Measurements from ENCODE around the gene PRPF40B. TPM values are rescaled to one million over a fixed set of nuclear protein-coding genes. Genes with fewer than 3 reads are reported as not detected.

Gene PRPF40B
- total RNA-seq, 1 experiment from 2014 or later, result 33.3 TPM

DNA sequence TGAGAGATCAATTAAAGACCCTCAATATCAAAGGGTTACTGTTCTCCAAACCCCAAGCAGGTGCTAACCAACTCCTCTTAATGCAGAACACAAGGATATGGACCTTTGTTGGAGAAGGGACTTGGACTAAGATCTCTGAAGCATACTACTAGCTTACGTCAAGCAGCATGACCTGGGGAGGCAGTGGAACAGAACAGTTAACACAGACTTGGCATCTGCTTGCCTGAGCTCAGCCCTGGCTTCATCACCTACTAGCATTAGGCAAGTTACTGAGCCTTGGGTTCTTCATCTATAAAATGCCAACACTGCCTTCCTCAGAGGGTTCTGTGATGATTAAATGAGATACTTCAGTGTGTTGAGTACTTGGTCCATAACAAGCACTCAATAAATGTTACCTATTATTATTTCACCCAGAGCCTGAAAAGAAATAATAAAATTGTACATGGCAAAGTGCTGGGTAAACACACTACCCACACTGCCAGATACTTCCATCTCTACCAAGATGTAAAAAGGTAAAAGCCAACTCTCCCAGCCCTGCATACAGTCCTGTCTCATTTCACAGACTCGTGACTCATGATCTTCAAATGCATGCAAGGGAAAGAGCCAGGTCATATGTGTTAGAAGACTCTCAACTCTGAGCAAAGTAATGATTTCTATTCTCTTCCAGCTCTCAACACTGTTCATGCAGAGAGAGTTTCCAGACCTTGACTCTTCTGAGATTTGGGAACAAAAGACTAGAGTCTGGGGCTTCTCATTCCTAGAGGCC, 44.1 kb downstream of the PRPF40B start:
- TF ChIP-seq, protein P1, sequence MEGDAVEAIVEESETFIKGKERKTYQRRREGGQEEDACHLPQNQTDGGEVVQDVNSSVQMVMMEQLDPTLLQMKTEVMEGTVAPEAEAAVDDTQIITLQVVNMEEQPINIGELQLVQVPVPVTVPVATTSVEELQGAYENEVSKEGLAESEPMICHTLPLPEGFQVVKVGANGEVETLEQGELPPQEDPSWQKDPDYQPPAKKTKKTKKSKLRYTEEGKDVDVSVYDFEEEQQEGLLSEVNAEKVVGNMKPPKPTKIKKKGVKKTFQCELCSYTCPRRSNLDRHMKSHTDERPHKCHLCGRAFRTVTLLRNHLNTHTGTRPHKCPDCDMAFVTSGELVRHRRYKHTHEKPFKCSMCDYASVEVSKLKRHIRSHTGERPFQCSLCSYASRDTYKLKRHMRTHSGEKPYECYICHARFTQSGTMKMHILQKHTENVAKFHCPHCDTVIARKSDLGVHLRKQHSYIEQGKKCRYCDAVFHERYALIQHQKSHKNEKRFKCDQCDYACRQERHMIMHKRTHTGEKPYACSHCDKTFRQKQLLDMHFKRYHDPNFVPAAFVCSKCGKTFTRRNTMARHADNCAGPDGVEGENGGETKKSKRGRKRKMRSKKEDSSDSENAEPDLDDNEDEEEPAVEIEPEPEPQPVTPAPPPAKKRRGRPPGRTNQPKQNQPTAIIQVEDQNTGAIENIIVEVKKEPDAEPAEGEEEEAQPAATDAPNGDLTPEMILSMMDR (IDR thresholded peaks at IDR 0.05; ENCODE audit: insufficient read depth in 1 of 2, low read depth in 1 of 2, low read length in 1 of 2, severe bottlenecking in 1 of 2, unreplicated experiment in 1 of 2), result no peak
- Mint-ChIP-seq H3K27ac (ENCODE audit: unreplicated experiment) (no peak overlapping the region), H3K4me1 (ENCODE audit: low read depth, unreplicated experiment) (peaks cover 7% of the 10 kb centered on the region), H3K27me3 (ENCODE audit: insufficient read depth, unreplicated experiment) (no peaks in the 10 kb centered on the region), H3K36me3 (ENCODE audit: insufficient read depth, unreplicated experiment) (peaks cover 5% of the 10 kb centered on the region), H3K9me3 (ENCODE audit: unreplicated experiment) (no peaks in the 10 kb centered on the region), H3K4me3 (ENCODE audit: unreplicated experiment) (no peak overlapping the region)
- DNase-seq, result no peak
- no peaks in the 10 kb centered on the region; the same call in 1 of the 2 replicates for H3K36me3 ChIP-seq (ENCODE audit: control insufficient read depth, insufficient read depth, low read length)
- BruUV-seq (replicated peaks), result no TSS peak
- intact Hi-C loops (cut with micrococcal nuclease; ENCODE audit: unreplicated experiment), result no loop called here
- ChIA-PET CTCF (no interaction called here), POLR2A (no interaction called here)
- no peaks in the 10 kb centered on the region for H3K4me1 ChIP-seq
- no peak overlapping the region for H3K4me3 ChIP-seq (ENCODE audit: low read depth, low read length)
- no peaks in the 10 kb centered on the region; the same call in 1 of the 2 replicates for H3K27me3 ChIP-seq (replicated peaks; ENCODE audit: control insufficient read depth, insufficient read depth, low read length)
- no peaks in the 10 kb centered on the region for H3K9me3 ChIP-seq

DNA sequence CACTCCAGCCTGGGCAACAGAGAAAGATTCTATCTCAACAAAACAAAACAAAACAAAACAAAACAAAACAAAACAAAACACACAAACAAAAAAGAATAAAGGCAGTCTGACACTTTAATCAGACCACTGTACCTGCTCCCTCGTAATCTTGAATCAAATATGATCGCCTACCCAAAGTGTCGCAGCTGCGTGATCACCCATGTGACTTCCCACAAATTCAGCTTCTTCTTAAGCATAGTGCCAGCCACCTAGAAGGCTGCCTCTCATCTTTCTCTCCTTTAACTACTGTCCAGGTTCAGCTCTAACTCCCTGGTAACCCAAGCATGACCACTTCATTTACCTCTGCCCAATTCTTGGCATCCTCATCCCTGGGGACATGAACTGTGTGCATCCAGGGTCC, 46.4 kb downstream of the PRPF40B start:
- Mint-ChIP-seq H3K4me1 (ENCODE audit: low read depth, unreplicated experiment) (peaks cover 5% of the 10 kb centered on the region), H3K4me3 (ENCODE audit: unreplicated experiment) (no peak overlapping the region), H3K9me3 (ENCODE audit: unreplicated experiment) (no peaks in the 10 kb centered on the region), H3K27ac (ENCODE audit: unreplicated experiment) (no peak overlapping the region), H3K27me3 (ENCODE audit: insufficient read depth, unreplicated experiment) (no peaks in the 10 kb centered on the region), H3K36me3 (ENCODE audit: insufficient read depth, unreplicated experiment) (no peaks in the 10 kb centered on the region)
- POLR2A ChIA-PET, result no interaction called here
- TF ChIP-seq, protein P1 (IDR thresholded peaks at IDR 0.05; ENCODE audit: insufficient read depth in 1 of 2, low read depth in 1 of 2, low read length in 1 of 2, severe bottlenecking in 1 of 2, unreplicated experiment in 1 of 2), result no peak
- BruUV-seq (replicated peaks), result no TSS peak
- Histone ChIP-seq H3K27me3 (replicated peaks; ENCODE audit: control insufficient read depth, insufficient read depth, low read length) (no peaks in the 10 kb centered on the region), H3K4me1 (no peaks in the 10 kb centered on the region), H3K36me3 (ENCODE audit: control insufficient read depth, insufficient read depth, low read length) (no peaks in the 10 kb centered on the region; the same call in 1 of the 2 replicates), H3K9me3 (no peaks in the 10 kb centered on the region), H3K4me3 (ENCODE audit: low read depth, low read length) (no peak overlapping the region)
- CTCF ChIA-PET, result interaction anchor here (0.6 kb wide), 1 partner anchor 173 kb away, joined by 3 read pairs; the partner anchor contains the start of gene BCDIN3D
- intact Hi-C loops (cut with micrococcal nuclease; ENCODE audit: unreplicated experiment), result no loop called here
- DNase-seq, result no peak

DNA sequence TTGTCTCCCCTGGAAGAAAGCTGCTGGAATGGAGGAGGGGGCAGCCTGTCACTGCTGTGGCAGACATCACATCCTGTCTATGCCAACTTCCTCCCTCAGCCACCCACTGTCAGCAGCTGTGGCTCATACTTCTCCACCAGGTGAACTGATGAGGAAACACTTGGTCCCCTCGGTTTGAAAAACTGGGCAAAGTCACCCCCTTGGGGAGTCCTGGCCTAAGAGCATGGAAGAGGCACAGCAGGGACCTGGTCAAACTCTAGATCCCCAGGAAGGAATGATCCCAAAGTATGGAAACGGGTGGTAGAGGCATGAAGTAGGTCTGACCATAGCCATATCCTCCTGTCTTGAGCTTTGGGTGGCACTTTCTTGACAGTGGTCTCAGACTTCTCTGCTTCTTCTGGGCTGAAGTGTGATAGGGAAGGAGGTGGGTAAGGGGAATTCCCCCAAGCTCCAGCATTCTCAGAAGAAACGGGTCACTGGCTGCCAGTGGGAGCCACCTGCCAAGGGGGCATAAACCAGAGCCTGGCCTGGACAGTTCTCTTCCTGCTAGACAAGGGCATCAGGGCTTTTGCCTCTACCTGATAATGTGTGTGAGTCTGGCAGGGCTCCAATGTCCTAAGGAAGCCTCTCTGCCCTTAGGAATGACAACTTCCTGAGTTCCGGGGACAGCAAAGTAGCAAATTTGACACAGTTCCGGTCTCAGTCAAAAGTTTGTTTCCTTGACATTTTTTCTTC, 47.8 kb downstream of the PRPF40B start:
- CTCF ChIA-PET, result interaction anchor here (0.6 kb wide), 1 partner anchor 143 kb away, joined by 4 read pairs; no protein-coding TSS in a partner anchor
- Mint-ChIP-seq H3K36me3 (ENCODE audit: insufficient read depth, unreplicated experiment) (no peaks in the 10 kb centered on the region), H3K9me3 (ENCODE audit: unreplicated experiment) (no peaks in the 10 kb centered on the region), H3K27me3 (ENCODE audit: insufficient read depth, unreplicated experiment) (no peaks in the 10 kb centered on the region), H3K4me1 (ENCODE audit: low read depth, unreplicated experiment) (no peaks in the 10 kb centered on the region), H3K4me3 (ENCODE audit: unreplicated experiment) (no peak overlapping the region), H3K27ac (ENCODE audit: unreplicated experiment) (no peak overlapping the region)
- Histone ChIP-seq H3K4me1 (no peaks in the 10 kb centered on the region), H3K4me3 (ENCODE audit: low read depth, low read length) (no peak overlapping the region), H3K9me3 (no peaks in the 10 kb centered on the region), H3K27me3 (replicated peaks; ENCODE audit: control insufficient read depth, insufficient read depth, low read length) (no peaks in the 10 kb centered on the region), H3K36me3 (ENCODE audit: control insufficient read depth, insufficient read depth, low read length) (no peaks in the 10 kb centered on the region)
- intact Hi-C loops (cut with micrococcal nuclease; ENCODE audit: unreplicated experiment), result no loop called here
- POLR2A ChIA-PET, result no interaction called here
- BruUV-seq (replicated peaks), result no TSS peak
- DNase-seq, result no peak
- TF ChIP-seq, protein P1 (IDR thresholded peaks at IDR 0.05; ENCODE audit: insufficient read depth in 1 of 2, low read depth in 1 of 2, low read length in 1 of 2, severe bottlenecking in 1 of 2, unreplicated experiment in 1 of 2), result no peak
